WI38 (cell line): ENCODE data around the gene RYR3.

Source experiments
- H3K4me3 ChIP-seq: 2 replicates; pipeline ENCODE4 v1.5.1; 2011; ENCODE audit warnings: low read depth, mild to moderate bottlenecking, control low read depth, low read length
- CTCF ChIP-seq: IDR thresholded peaks from 2 replicates; pipeline ENCODE4 v1.5.1; 2012; ENCODE audit warnings: low read depth, mild to moderate bottlenecking, control low read depth, low read length

The RYR3 gene

GRCh38 chr15:33860754-33861153 is 550.0 kb downstream of the RYR3 start:
- TF ChIP-seq CTCF, result no peak
- H3K4me3 ChIP-seq, result no peak overlapping the region

- no peak for TF ChIP-seq CTCF
- H3K4me3 ChIP-seq, result no peak overlapping the region
Observed at GRCh38 chr15:33864360-33865075, 553.8 kb downstream of the RYR3 start.

- TF ChIP-seq CTCF, result no peak
- H3K4me3 ChIP-seq, result no peak overlapping the region
Observed at GRCh38 chr15:33865416-33865815, 554.6 kb downstream of the RYR3 start.

GRCh38 chr15:33866101-33866737 is 555.5 kb downstream of the RYR3 start:
- H3K4me3 ChIP-seq, result no peak overlapping the region
- TF ChIP-seq CTCF, result no peak

- TF ChIP-seq CTCF, result no peak
- no peak overlapping the region for H3K4me3 ChIP-seq
Observed at GRCh38 chr15:33871980-33872379, 561.2 kb downstream of the RYR3 start.

- no peak for TF ChIP-seq CTCF
- no peak overlapping the region for H3K4me3 ChIP-seq
Observed at GRCh38 chr15:33872416-33873106, 561.8 kb downstream of the RYR3 start.

- H3K4me3 ChIP-seq, result no peak overlapping the region
- TF ChIP-seq CTCF, result no peak
Observed at GRCh38 chr15:33874156-33874555, 563.4 kb downstream of the RYR3 start.
